Testis (tissue), 2 donors: Measurements from ENCODE around the gene P2RX3.

Experiments
- POLR2A ChIP-seq: fragments of 450-650 bp; IDR thresholded peaks from one replicate; pipeline ENCODE4 v1.6.1; 2017; ENCODE audit warnings: antibody characterized with exemption, mild to moderate bottlenecking, moderate library complexity
- TF ChIP-seq, protein P1 (sequence below), 3 experiments: fragments of 450-650 bp in 2 of 3; fragments of 200-600 bp in 1 of 3; sonication (generic) in 1 of 3; IDR thresholded peaks; one replicate each; pipeline ENCODE4 v1.5.1; 2016 to 2019; ENCODE audit warnings: antibody characterized with exemption in 3 of 3, mild to moderate bottlenecking in 2 of 3, moderate library complexity in 1 of 3

DNA sequence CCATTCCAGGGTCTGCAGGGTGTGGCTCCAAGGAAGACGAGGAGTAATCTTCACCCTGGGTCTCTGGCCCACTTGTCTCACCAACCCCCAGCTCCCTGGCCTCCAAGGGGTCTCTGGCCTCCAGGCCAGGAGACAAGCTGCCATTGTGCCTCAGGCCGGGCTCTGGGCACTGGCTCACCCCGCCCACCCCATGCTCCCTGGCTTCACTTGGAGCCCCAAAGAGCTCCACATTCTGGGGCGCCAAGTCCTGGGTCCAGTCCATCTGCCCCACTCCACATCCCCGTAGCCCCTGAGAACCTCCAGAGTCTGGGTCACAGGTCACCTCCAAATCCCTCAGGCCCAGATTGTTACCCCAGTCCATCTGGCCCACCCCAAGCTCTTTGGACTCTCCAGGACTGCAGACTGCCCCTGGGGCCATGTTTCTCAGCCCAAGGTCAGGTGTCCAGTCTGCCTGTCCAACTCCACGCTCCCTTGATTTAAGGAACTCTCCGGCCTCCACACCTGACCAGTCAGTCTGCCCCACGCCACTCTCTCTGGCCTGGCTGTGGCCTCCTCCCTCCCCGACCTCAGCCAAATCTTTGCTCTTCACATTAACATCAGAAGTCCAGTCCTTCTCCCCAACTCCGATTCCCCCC lies 29.6 kb upstream of the P2RX3 start:
- no peak for TF ChIP-seq POLR2A
- TF ChIP-seq, protein P1, sequence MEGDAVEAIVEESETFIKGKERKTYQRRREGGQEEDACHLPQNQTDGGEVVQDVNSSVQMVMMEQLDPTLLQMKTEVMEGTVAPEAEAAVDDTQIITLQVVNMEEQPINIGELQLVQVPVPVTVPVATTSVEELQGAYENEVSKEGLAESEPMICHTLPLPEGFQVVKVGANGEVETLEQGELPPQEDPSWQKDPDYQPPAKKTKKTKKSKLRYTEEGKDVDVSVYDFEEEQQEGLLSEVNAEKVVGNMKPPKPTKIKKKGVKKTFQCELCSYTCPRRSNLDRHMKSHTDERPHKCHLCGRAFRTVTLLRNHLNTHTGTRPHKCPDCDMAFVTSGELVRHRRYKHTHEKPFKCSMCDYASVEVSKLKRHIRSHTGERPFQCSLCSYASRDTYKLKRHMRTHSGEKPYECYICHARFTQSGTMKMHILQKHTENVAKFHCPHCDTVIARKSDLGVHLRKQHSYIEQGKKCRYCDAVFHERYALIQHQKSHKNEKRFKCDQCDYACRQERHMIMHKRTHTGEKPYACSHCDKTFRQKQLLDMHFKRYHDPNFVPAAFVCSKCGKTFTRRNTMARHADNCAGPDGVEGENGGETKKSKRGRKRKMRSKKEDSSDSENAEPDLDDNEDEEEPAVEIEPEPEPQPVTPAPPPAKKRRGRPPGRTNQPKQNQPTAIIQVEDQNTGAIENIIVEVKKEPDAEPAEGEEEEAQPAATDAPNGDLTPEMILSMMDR (IDR thresholded peaks at IDR 0.05): no peak
